HG02970 (cell line): ENCODE measurements around the gene STK10.

Source experiments
- ATAC-seq: cut with Tn5 transposase; IDR thresholded peaks from one replicate; pipeline ENCODE4 v1.9.1; 2021; ENCODE audit warnings: mild to moderate bottlenecking, moderate library complexity, moderate number of reproducible peaks; ENCODE audit not compliant: unreplicated experiment, low FRiP score

STK10 gene

GRCh38 chr5:171992813-171993212 is 195.2 kb downstream of the STK10 start:
- no peak for ATAC-seq

GRCh38 chr5:171992305-171992704 is 195.7 kb downstream of the STK10 start:
- ATAC-seq, result no peak
